K562 (cell line): ENCODE results near the gene SLC27A4. TPM values are rescaled to one million over a fixed set of nuclear protein-coding genes. Genes with fewer than 3 reads are reported as not detected.

Experiments used
- ATF3 ChIP-seq, 2 experiments: fragments of 450-650 bp in 1 of 2; sonication (generic) in 1 of 2; formaldehyde crosslinking in 1 of 2; IDR thresholded peaks in 1 of 2; conservative IDR thresholded peaks in 1 of 2; 2 replicates each; pipeline versions ENCODE4 v1.6.1 to v1.8.1; 2016 to 2023; ENCODE audit warnings: mild to moderate bottlenecking in 2 of 2, moderate library complexity in 2 of 2, inconsistent platforms in 1 of 2, missing genetic modification reagents in 1 of 2
- BACH1 ChIP-seq: fragments of 200-800 bp; sonication (Bioruptor generic); IDR thresholded peaks from 2 replicates; pipeline ENCODE4 v1.6.1; 2016; ENCODE audit warnings: missing genetic modification characterization, missing compliant biosample characterization
- CSDE1 ChIP-seq, 2 experiments: fragments of 450-650 bp; IDR thresholded peaks; 2 replicates each; pipeline ENCODE4 v1.6.1; 2016; ENCODE audit warnings: mild to moderate bottlenecking in 1 of 2
- ELF4 ChIP-seq: fragments of 450-650 bp; formaldehyde crosslinking; IDR thresholded peaks from 2 replicates; pipeline ENCODE4 v1.4.0; 2022; ENCODE audit warnings: missing genetic modification characterization
- GMEB1 ChIP-seq: fragments of 250-450 bp; sonication (Bioruptor Pico); IDR thresholded peaks from 2 replicates; pipeline ENCODE4 v1.4.0; 2020; ENCODE audit warnings: mild to moderate bottlenecking
- HDAC1 ChIP-seq, 2 experiments: fragments of 450-650 bp; IDR thresholded peaks; 2 replicates each; pipeline ENCODE4 v1.6.1; 2016 to 2017; ENCODE audit warnings: inconsistent platforms in 1 of 2, mild to moderate bottlenecking in 1 of 2, moderate library complexity in 1 of 2
- HMGXB4 ChIP-seq: sonication (generic); formaldehyde crosslinking; IDR thresholded peaks from 2 replicates; pipeline ENCODE4 v1.8.1; 2023; ENCODE audit warnings: mild to moderate bottlenecking, missing genetic modification reagents
- JUN ChIP-seq, 2 experiments: sonication (generic) in 1 of 2; formaldehyde crosslinking in 1 of 2; IDR thresholded peaks; 2 replicates each; pipeline versions ENCODE4 v1.6.1 to v1.8.0; 2012 to 2022; ENCODE audit warnings: borderline replicate concordance in 2 of 2, mild to moderate bottlenecking in 2 of 2, improper control_type of control experiment in 1 of 2, low read depth in 1 of 2, low read length in 1 of 2, missing genetic modification reagents in 1 of 2
- NEUROD1 ChIP-seq: fragments of 150-350 bp; IDR thresholded peaks from 2 replicates; pipeline ENCODE4 v1.6.1; 2014; ENCODE audit warnings: borderline replicate concordance, low read length, low read depth; ENCODE audit not compliant: partially characterized antibody
- POLR2H ChIP-seq: IDR thresholded peaks from 2 replicates; pipeline ENCODE4 v1.6.1; 2016; ENCODE audit warnings: missing genetic modification characterization, low read depth, mild to moderate bottlenecking, control low read depth, missing compliant biosample characterization, moderate library complexity
- RFX5 ChIP-seq: IDR thresholded peaks from 2 replicates; pipeline ENCODE4 v1.6.1; 2011; ENCODE audit warnings: low read depth, mild to moderate bottlenecking, improper control_type of control experiment, low read length
- SOX6 ChIP-seq: fragments of 450-650 bp; IDR thresholded peaks from 2 replicates; pipeline ENCODE4 v1.6.1; 2014; ENCODE audit warnings: mild to moderate bottlenecking
- TAF9B ChIP-seq: fragments of 450-650 bp; IDR thresholded peaks from 2 replicates; pipeline ENCODE4 v1.6.1; 2018; ENCODE audit warnings: mild to moderate bottlenecking; ENCODE audit not compliant: partially characterized antibody
- ZNF263 ChIP-seq: sonication (generic); formaldehyde crosslinking; IDR thresholded peaks from 2 replicates; pipeline ENCODE4 v1.8.0; 2022; ENCODE audit warnings: mild to moderate bottlenecking, missing genetic modification reagents, borderline replicate concordance
- ZNF318 ChIP-seq, 2 experiments: fragments of 450-650 bp; IDR thresholded peaks; 2 replicates each; pipeline ENCODE4 v1.6.1; 2016; ENCODE audit warnings: mild to moderate bottlenecking in 2 of 2, borderline replicate concordance in 1 of 2, low read depth in 1 of 2, moderate library complexity in 1 of 2
- polyA plus RNA-seq, 8 experiments: library from polyadenylated mRNA; depleted of rRNA in 4 of 8; stranded (reverse) in 5 of 8; unstranded in 3 of 8; fragments of >200 nt; fragmentation: Nextera tagmentation in 2 of 8; fragmentation: Illumina TruSeq in 1 of 8; extraction: Ambion mirVana in 2 of 8; extraction: Trizol in 1 of 8; gene quantifications; 2 replicates each; pipeline versions ENCODE4 v1.2.1 to v1.2.3, GENCODE V29; 2011 to 2014; ENCODE audit warnings: inconsistent platforms in 1 of 8, missing spikeins in 1 of 8
- total RNA-seq, 7 experiments: library from RNA; depleted of rRNA in 6 of 7; stranded (reverse); fragments of >200 nt in 6 of 7; fragmentation: Illumina TruSeq in 2 of 7; extraction: Trizol in 2 of 7; gene quantifications; 2 replicates each; pipeline versions ENCODE4 v1.2.1 to v1.2.3, GENCODE V29; 2011 to 2021; ENCODE audit warnings: low replicate concordance in 1 of 7

SLC27A4 gene
- total and polyA plus RNA-seq, 9 of the 15 experiments (the other 6 are each of a cell fraction or from before 2014, with no cell fraction given): 0.25 to 35.7 (median 14.0) TPM

GRCh38 chr9:128341435-128341849 lies 1.1 kb downstream of the SLC27A4 start (continued):
- TF ChIP-seq ZNF318 (IDR thresholded peaks at IDR 0.05; ENCODE audit: borderline replicate concordance in 1 of 2, low read depth in 1 of 2) (no peak), SOX6 (no peak; the same call in 1 of the 2 replicates), NEUROD1 (no peak), HMGXB4 (CRISPR knock-in tag) (no peak), ATF3 (IDR thresholded peaks at IDR 0.05) (no peak), ATF3 (CRISPR knock-in tag; conservative IDR thresholded peaks at IDR 0.05) (no peak), TAF9B (no peak), BACH1 (tag) (no peak), RFX5 (no peak), JUN (IDR thresholded peaks at IDR 0.05; ENCODE audit: borderline replicate concordance, low read depth, low read length) (no peak), JUN (CRISPR knock-in tag; IDR thresholded peaks at IDR 0.05; ENCODE audit: borderline replicate concordance) (no peak), POLR2H (no peak), ZNF263 (CRISPR knock-in tag) (no peak), HDAC1 (IDR thresholded peaks at IDR 0.05) (no peak), CSDE1 (IDR thresholded peaks at IDR 0.05) (no peak), GMEB1 (CRISPR knock-in tag) (no peak), ELF4 (CRISPR knock-in tag) (no peak)
